Thyroid gland (tissue), 4 donors: ENCODE measurements around the gene RNFT2.

Experiments
- CTCF ChIP-seq, 6 experiments: fragments of 200-600 bp in 3 of 6; fragments of 450-650 bp in 3 of 6; sonication (generic) in 3 of 6; IDR thresholded peaks; one replicate each; pipeline ENCODE4 v1.5.1; 2016 to 2019; ENCODE audit warnings: antibody characterized with exemption in 6 of 6, mild to moderate bottlenecking in 2 of 6, inconsistent platforms in 1 of 6, moderate library complexity in 1 of 6
- POLR2A ChIP-seq, 2 donors: fragments of 450-650 bp; IDR thresholded peaks; one replicate each; pipeline ENCODE4 v1.6.1; 2017; ENCODE audit warnings: antibody characterized with exemption in 2 of 2, mild to moderate bottlenecking in 2 of 2, moderate library complexity in 1 of 2

- TF ChIP-seq CTCF (IDR thresholded peaks at IDR 0.05) (no peak), POLR2A (IDR thresholded peaks at IDR 0.05) (no peak)
Observed at GRCh38 chr12:116896411-116896924, 158.4 kb downstream of the RNFT2 start.
